Measurements from ENCODE around the gene WDTC1.

WDTC1 gene

DNA sequence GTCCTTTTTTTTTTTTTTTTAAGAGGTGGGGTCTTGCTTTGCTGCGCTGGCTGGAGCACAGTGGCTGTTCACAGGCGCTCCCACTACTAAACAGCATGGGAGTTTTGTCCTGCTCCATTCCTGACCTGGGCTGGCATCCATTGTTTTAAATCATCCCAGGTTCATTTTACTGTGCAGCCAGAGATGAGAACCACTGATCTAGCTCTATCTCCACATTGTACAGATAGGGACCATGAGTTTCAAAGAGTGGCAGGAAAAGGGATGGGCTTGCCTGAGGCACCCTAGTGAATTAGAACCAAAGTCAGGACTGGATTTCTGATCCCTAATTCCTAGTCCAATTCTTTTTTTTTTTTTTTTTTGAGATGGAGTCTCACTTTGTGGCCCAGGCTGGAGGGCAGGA, 80.3 kb downstream of the WDTC1 start:
- no peak for DNase-seq (ENCODE audit: low read depth)
- TF ChIP-seq, protein P1, sequence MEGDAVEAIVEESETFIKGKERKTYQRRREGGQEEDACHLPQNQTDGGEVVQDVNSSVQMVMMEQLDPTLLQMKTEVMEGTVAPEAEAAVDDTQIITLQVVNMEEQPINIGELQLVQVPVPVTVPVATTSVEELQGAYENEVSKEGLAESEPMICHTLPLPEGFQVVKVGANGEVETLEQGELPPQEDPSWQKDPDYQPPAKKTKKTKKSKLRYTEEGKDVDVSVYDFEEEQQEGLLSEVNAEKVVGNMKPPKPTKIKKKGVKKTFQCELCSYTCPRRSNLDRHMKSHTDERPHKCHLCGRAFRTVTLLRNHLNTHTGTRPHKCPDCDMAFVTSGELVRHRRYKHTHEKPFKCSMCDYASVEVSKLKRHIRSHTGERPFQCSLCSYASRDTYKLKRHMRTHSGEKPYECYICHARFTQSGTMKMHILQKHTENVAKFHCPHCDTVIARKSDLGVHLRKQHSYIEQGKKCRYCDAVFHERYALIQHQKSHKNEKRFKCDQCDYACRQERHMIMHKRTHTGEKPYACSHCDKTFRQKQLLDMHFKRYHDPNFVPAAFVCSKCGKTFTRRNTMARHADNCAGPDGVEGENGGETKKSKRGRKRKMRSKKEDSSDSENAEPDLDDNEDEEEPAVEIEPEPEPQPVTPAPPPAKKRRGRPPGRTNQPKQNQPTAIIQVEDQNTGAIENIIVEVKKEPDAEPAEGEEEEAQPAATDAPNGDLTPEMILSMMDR (conservative IDR thresholded peaks at IDR 0.05; ENCODE audit: low read depth, low read length) = no peak
- H3K4me3 ChIP-seq (ENCODE audit: low read length) = no peak overlapping the region

DNA sequence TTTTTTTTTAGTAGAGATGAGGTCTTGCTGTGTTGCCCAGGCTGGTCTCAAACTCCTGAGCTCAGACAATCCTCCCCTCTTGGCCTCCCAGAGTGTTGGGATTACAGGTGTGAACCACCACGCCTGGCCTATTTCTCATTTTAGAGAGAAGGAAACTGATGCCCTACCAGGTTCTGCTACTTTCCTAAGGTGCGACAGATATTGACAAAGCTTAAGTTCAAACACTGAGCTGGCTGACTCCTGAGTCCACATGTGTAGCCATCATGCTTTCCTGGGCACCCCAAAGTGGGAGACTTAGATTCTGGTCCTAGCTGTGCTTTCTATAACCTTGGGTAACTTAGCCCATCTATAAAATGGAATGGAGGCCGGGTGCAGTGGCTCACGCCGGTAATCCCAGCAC, 82.4 kb downstream of the WDTC1 start:
- TF ChIP-seq, protein P1 (conservative IDR thresholded peaks at IDR 0.05; ENCODE audit: low read depth, low read length) = no peak
- no peak overlapping the region for H3K4me3 ChIP-seq (ENCODE audit: low read length)
- DNase-seq (ENCODE audit: low read depth) = no peak

- TF ChIP-seq, protein P1 (conservative IDR thresholded peaks at IDR 0.05; ENCODE audit: low read depth, low read length) = no peak
- no peak overlapping the region for H3K4me3 ChIP-seq (ENCODE audit: low read length)
- DNase-seq (ENCODE audit: low read depth) = no peak
Measured at GRCh38 chr1:27318136-27318535, 83.7 kb downstream of the WDTC1 start.

DNA sequence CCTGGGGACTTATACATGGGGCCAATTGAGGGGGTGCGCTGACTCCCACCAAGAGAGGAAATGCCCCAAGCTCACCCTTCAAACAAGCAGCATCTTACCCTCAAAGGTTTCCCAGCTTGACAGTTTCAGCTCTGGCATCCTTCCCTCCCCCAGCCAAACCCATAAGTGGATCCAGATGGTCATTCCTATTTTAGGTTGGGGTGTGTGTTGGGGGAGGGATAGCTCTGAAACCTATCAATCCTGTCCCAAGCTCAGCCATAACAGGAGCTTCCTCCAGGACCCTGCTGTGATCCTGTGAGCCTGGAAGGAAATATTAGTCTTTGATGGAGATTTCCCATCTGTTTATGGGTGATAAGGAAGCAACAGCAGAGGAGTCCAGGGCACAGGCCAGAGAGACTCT, 84.2 kb downstream of the WDTC1 start:
- TF ChIP-seq, protein P1 (conservative IDR thresholded peaks at IDR 0.05; ENCODE audit: low read depth, low read length) = no peak
- no peak for DNase-seq (ENCODE audit: low read depth)
- H3K4me3 ChIP-seq (ENCODE audit: low read length) = no peak overlapping the region

- TF ChIP-seq, protein P1 (conservative IDR thresholded peaks at IDR 0.05; ENCODE audit: low read depth, low read length) = no peak
- DNase-seq (ENCODE audit: low read depth) = peak; percentile 85
- H3K4me3 ChIP-seq (ENCODE audit: low read length) = peak within 1 kb of the TSS; percentile 99
Measured at GRCh38 chr1:27321813-27322568, 87.6 kb downstream of the WDTC1 start, which contains the start of gene TMEM222. TMEM222 (plus strand) TSS chr1:27322163; CDS start chr1:27322198, 35 bp downstream.

DNA sequence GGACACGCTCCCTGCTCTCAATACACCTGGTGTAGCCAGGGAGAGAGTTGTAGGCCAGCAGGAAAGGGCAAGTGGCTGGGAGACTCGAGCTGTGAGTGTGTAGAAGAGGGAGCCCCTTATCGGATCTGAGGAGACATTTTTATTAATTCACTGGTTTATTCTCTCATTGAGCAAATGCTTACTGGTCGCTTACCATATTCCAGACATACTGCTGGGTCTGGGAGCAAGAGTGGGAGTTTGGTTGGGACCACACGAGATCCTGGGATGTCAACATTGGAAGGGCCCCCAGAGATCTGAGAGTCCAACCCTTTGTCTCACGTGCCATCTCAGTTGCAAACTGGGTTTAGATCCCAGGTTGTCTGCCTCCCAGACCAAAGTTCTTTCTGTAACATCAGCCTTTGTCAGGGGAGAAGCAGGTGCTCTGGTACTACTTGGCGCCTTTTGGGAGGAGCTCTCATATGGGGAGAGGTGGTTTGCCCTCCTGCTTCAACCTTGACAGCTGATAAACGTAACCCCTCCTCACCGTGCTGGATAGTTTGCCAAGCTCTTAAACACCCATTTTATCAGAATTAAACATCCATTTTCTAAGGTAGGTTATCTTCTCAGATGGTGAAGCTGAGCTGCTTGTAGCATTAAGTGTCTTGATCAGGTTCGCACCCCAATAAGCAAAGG, 88.3 kb downstream of the WDTC1 start:
- TF ChIP-seq, protein P1 (conservative IDR thresholded peaks at IDR 0.05; ENCODE audit: low read depth, low read length) = no peak
- H3K4me3 ChIP-seq (ENCODE audit: low read length) = peak overlapping the region; percentile 99
- DNase-seq (ENCODE audit: low read depth) = no peak

DNA sequence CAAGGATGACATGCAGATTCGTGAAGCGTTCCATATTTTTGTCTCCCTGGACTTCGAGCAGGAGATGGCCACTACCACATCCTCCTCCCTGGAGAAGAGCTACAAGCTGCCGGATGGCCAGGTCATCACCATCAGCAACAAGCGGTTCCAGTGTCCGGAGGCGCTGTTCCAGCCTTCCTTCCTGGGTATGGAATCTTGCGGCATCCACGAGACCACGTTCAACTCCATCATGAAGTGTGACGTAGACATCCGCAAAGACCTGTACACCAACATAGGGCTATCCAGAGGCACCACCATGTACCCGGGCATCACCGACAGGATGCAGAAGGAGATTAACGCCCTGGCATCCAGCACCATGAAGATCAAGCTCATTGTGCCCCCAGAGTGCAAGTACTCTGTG, 90.9 kb downstream of the WDTC1 start:
- no peak for DNase-seq (ENCODE audit: low read depth)
- no peak overlapping the region for H3K4me3 ChIP-seq (ENCODE audit: low read length)
- TF ChIP-seq, protein P1 (conservative IDR thresholded peaks at IDR 0.05; ENCODE audit: low read depth, low read length) = no peak

Measured in retinal pigment epithelial cell (primary cell).